Kidney (tissue), 14 donors: ENCODE data around the gene TMEM52. TPM values are rescaled to one million over a fixed set of nuclear protein-coding genes. Genes with fewer than 3 reads are reported as not detected.

Source experiments
- DNase-seq, 5 donors: peaks; one replicate each; pipeline ENCODE4 v3.0.0-alpha.2; 2013 to 2020
- FAIRE-seq: peaks from 2 replicates; lab custom pipeline; 2012; peaks lifted over from hg19 to GRCh38; lab: Jason Lieb, UNC
- H3K27ac ChIP-seq, 2 donors: one replicate each; pipeline ENCODE4 v1.7.0; 2013; ENCODE audit warnings: low read depth in 2 of 2, low read length in 2 of 2, inconsistent platforms in 1 of 2
- H3K27me3 ChIP-seq: one replicate; pipeline ENCODE4 v1.7.1; 2013; ENCODE audit warnings: low read length, inconsistent platforms; ENCODE audit not compliant: control insufficient read depth, insufficient read depth
- H3K36me3 ChIP-seq, 3 donors: one replicate each; pipeline versions ENCODE4 v1.7.0 to v1.7.1; 2013; ENCODE audit warnings: low read length in 3 of 3, control low read depth in 1 of 3, inconsistent platforms in 1 of 3; ENCODE audit not compliant: insufficient read depth in 3 of 3, control insufficient read depth in 2 of 3
- H3K4me1 ChIP-seq, 3 donors: one replicate each; pipeline versions ENCODE4 v1.7.0 to v1.7.1; 2013; ENCODE audit warnings: low read length in 3 of 3, inconsistent platforms in 1 of 3, low read depth in 1 of 3; ENCODE audit not compliant: control insufficient read depth in 2 of 3, insufficient read depth in 2 of 3
- H3K4me3 ChIP-seq, 3 donors: one replicate each; pipeline versions ENCODE4 v1.7.0 to v1.8.1; 2013; ENCODE audit warnings: low read length in 3 of 3, control low read depth in 1 of 3, inconsistent platforms in 1 of 3
- H3K9ac ChIP-seq, 3 donors: one replicate each; pipeline versions ENCODE4 v1.7.0 to v1.7.1; 2013; ENCODE audit warnings: low read length in 3 of 3, control low read depth in 1 of 3, inconsistent platforms in 1 of 3
- H3K9me3 ChIP-seq, 3 donors: one replicate each; pipeline versions ENCODE4 v1.7.0 to v1.7.1; 2013; ENCODE audit warnings: low read length in 3 of 3, control low read depth in 1 of 3, inconsistent platforms in 1 of 3; ENCODE audit not compliant: control insufficient read depth in 2 of 3, insufficient read depth in 1 of 3
- intact Hi-C: fragments of 100-400 bp; cut with DNase I; formaldehyde crosslinking; loops from one replicate; pipeline ENCODE4 v1.11.1; 2022
- polyA plus RNA-seq: library from polyadenylated mRNA; stranded (reverse); fragments of 350-450 nt; fragmentation: Illumina TruSeq; extraction: RNeasy Lipid Tissue Mini Kit (QIAGEN cat#74804); gene quantifications from one replicate; pipeline ENCODE4 v1.2.3, GENCODE V29; 2014; ENCODE audit warnings: low read depth, low replicate concordance; ENCODE audit not compliant: insufficient read depth
- total RNA-seq: library from RNA; stranded (reverse); fragmentation: NEBNext Ultra II Directional; extraction: Animal tissue kit (Norgen Biotek cat#: 25700); gene quantifications from one replicate; pipeline ENCODE4 v1.2.1, GENCODE V29; 2021
- TF ChIP-seq, protein P1 (sequence below): IDR thresholded peaks from 3 replicates; pipeline ENCODE4 v1.5.1; 2012; ENCODE audit warnings: mild to moderate bottlenecking, moderate library complexity, borderline replicate concordance; ENCODE audit not compliant: insufficient read depth; ENCODE audit errors: extremely low read depth
- donor health status: control.
- donor health status: control.
- donor health status: control.
- donor health status: control.
- donor health status: control.
- donor health status: DM: yes; HTN: yes; CAD: no.
- donor health status: Normal renal cell carcinoma (clear cell type).

The TMEM52 gene
- total and polyA plus RNA-seq, 2 donors from 2014 or later, result 0.50 to 5.1 TPM

DNA sequence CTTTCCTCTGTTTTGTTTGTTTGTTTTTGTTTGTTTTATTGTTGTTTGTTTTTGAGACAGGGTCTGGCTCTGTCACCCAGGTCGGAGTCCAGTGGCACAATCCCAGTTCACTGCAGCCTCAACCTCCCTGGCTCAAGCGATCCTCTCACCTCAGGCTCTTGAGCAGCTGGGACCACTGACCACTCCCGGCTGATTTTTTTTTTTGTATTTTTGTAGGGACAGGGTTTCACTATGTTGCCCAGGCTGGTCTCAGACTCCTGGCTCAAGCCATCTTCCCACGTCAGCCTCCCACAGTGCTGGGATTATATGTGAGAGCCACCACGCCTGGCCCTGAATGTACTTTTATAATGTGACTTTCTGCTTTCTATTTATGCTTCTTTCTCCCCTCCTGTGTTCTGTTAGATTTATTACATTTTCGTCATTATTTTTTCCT is 9.0 kb downstream of the TMEM52 start:
- DNase-seq (peak in 1 of 5 donors; percentile 50), FAIRE-seq (no peak)
- H3K9me3 ChIP-seq, result no peaks in the 10 kb centered on the region
- TF ChIP-seq, protein P1, sequence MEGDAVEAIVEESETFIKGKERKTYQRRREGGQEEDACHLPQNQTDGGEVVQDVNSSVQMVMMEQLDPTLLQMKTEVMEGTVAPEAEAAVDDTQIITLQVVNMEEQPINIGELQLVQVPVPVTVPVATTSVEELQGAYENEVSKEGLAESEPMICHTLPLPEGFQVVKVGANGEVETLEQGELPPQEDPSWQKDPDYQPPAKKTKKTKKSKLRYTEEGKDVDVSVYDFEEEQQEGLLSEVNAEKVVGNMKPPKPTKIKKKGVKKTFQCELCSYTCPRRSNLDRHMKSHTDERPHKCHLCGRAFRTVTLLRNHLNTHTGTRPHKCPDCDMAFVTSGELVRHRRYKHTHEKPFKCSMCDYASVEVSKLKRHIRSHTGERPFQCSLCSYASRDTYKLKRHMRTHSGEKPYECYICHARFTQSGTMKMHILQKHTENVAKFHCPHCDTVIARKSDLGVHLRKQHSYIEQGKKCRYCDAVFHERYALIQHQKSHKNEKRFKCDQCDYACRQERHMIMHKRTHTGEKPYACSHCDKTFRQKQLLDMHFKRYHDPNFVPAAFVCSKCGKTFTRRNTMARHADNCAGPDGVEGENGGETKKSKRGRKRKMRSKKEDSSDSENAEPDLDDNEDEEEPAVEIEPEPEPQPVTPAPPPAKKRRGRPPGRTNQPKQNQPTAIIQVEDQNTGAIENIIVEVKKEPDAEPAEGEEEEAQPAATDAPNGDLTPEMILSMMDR, result no peak
- H3K4me3 ChIP-seq, result peak overlapping the region in 1 of 3 donors; percentile 46
- intact Hi-C loops, result no loop called here
- H3K36me3 ChIP-seq, result no peaks in the 10 kb centered on the region
- H3K27me3 ChIP-seq, result no peaks in the 10 kb centered on the region
- peak overlapping the region in 1 of 3 donors; percentile 26 for H3K9ac ChIP-seq
- no peak overlapping the region for H3K27ac ChIP-seq
- peaks cover 0 to 13% (median 0%) of the 10 kb centered on the region in 3 donors for H3K4me1 ChIP-seq

DNA sequence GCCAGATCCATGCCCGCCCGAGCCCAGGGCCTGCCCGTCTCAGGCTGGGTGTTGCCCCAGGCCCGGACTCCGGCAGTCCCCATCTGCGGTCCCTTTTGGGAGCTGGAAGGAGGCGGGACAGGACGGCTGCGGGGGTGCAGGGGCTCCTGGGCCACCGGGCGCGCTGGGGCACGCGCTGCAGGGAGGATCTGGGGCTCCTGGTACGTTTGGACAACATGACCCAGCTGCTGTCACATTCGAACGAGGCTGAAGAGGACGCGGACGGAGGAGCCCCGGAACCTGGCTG is 10.6 kb downstream of the TMEM52 start:
- Histone ChIP-seq H3K4me3 (peak overlapping the region; percentile 36 to 68 (median 39)), H3K4me1 (peaks cover 0 to 13% (median 0%) of the 10 kb centered on the region in 3 donors), H3K9me3 (no peaks in the 10 kb centered on the region), H3K27me3 (no peaks in the 10 kb centered on the region), H3K9ac (peak overlapping the region in 2 of 3 donors; percentile 65 to 69), H3K27ac (peak overlapping the region; percentile 33 to 71), H3K36me3 (no peaks in the 10 kb centered on the region)
- TF ChIP-seq, protein P1, result no peak
- DNase-seq, result peak in 1 of 5 donors; percentile 89
- intact Hi-C loops, result no loop called here
- FAIRE-seq, result no peak

DNA sequence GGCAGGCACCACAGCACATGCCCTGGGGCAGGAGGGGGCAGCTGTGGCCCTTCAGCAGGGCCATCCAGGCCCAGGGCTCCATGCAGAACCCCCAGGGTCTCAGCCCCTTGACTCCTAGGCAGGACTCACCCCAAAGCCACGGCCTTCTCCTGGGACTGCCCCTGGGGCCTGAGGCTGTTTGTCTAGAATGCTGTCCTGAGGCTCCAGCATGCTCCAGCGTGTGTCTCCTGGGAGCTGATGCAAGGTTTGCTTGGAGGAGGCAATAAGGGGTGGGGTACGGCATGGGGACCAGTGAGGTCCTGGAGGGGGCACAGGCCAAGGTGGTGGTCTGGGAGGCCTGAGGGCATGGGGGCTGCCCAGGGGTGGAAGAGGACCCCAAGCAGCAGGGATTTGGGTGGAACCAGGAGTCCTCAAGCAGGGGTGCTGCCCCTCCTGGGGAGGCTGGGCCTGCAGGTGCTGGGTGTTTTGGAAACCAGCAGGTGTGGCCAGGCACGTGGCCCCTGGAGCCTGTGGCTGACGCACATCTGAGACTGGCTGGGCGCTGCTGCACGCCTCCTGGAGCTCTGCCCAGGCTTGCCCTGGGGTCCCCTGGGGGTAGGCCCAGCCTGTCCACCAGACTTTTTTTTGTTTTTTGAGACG is 11.9 kb downstream of the TMEM52 start:
- H3K4me3 ChIP-seq, result no peak overlapping the region
- peak in 2 of 5 donors; percentile 69 to 81 for DNase-seq
- H3K27ac ChIP-seq, result no peak overlapping the region
- no peaks in the 10 kb centered on the region for H3K36me3 ChIP-seq
- no peaks in the 10 kb centered on the region for H3K27me3 ChIP-seq
- no peak overlapping the region for H3K9ac ChIP-seq
- no peak for FAIRE-seq
- intact Hi-C loops, result no loop called here
- TF ChIP-seq, protein P1, result no peak
- no peaks in the 10 kb centered on the region for H3K9me3 ChIP-seq
- H3K4me1 ChIP-seq, result peaks cover 0 to 13% (median 0%) of the 10 kb centered on the region in 3 donors
